A549 (cell line): ENCODE data around the gene PRKCD.

Experiments
- CBX8 ChIP-seq: fragments of 200-600 bp; sonication (generic); IDR thresholded peaks from 2 replicates; pipeline ENCODE4 v1.6.1; 2016
- EHF ChIP-seq: fragments of 250-450 bp; sonication (Bioruptor Pico); IDR thresholded peaks from 2 replicates; pipeline ENCODE4 v1.5.0; 2020; ENCODE audit warnings: mild to moderate bottlenecking
- EP300 ChIP-seq, 2 experiments: fragments of >200 bp; sonication (Bioruptor Twin); formaldehyde crosslinking; IDR thresholded peaks; 2 replicates in 1 of 2; 3 replicates in 1 of 2; pipeline ENCODE4 v1.6.1; 2016 to 2017
- FOSB ChIP-seq: fragments of 250-450 bp; sonication (Bioruptor Pico); IDR thresholded peaks from 2 replicates; pipeline ENCODE4 v1.5.0; 2020; ENCODE audit warnings: mild to moderate bottlenecking, moderate library complexity
- FOSL2 ChIP-seq, 2 experiments: fragments of 450-650 bp in 1 of 2; fragments of >200 bp in 1 of 2; sonication (Bioruptor Twin) in 1 of 2; formaldehyde crosslinking; IDR thresholded peaks; 2 replicates each; pipeline versions ENCODE4 v1.5.0 to v1.6.1; 2016 to 2020; ENCODE audit warnings: mild to moderate bottlenecking in 1 of 2, moderate library complexity in 1 of 2
- NPAS2 ChIP-seq: fragments of 250-450 bp; sonication (Bioruptor Pico); IDR thresholded peaks from 2 replicates; pipeline ENCODE4 v1.8.0; 2022; ENCODE audit warnings: mild to moderate bottlenecking, moderate library complexity, borderline replicate concordance
- NR3C1 ChIP-seq: fragments of >200 bp; sonication (Bioruptor Twin); formaldehyde crosslinking; IDR thresholded peaks from 3 replicates; pipeline ENCODE4 v1.6.1; 2017
- PHF8 ChIP-seq: fragments of 200-600 bp; sonication (generic); IDR thresholded peaks from 2 replicates; pipeline ENCODE4 v1.6.1; 2016; ENCODE audit warnings: low read depth, mild to moderate bottlenecking, antibody characterized with exemption, moderate library complexity, borderline replicate concordance
- POLR2A ChIP-seq: IDR thresholded peaks from 2 replicates; pipeline ENCODE4 v1.6.1; 2012; ENCODE audit warnings: mild to moderate bottlenecking, low read length
- RARB ChIP-seq: fragments of 250-450 bp; sonication (Bioruptor Pico); IDR thresholded peaks from 2 replicates; pipeline ENCODE4 v1.8.0; 2021; ENCODE audit warnings: mild to moderate bottlenecking, moderate library complexity
- RCOR1 ChIP-seq: fragments of 150-350 bp; IDR thresholded peaks from 2 replicates; pipeline ENCODE4 v1.6.1; 2014; ENCODE audit warnings: antibody characterized with exemption, low read length, low read depth
- ZSCAN20 ChIP-seq: fragments of 250-450 bp; sonication (Bioruptor Pico); IDR thresholded peaks from 2 replicates; pipeline ENCODE4 v1.8.0; 2022; ENCODE audit warnings: mild to moderate bottlenecking, moderate library complexity
- TF ChIP-seq, protein P1 (sequence below): fragments of >200 bp; sonication (Bioruptor Twin); formaldehyde crosslinking; IDR thresholded peaks from 3 replicates; pipeline ENCODE4 v1.5.1; 2016

DNA sequence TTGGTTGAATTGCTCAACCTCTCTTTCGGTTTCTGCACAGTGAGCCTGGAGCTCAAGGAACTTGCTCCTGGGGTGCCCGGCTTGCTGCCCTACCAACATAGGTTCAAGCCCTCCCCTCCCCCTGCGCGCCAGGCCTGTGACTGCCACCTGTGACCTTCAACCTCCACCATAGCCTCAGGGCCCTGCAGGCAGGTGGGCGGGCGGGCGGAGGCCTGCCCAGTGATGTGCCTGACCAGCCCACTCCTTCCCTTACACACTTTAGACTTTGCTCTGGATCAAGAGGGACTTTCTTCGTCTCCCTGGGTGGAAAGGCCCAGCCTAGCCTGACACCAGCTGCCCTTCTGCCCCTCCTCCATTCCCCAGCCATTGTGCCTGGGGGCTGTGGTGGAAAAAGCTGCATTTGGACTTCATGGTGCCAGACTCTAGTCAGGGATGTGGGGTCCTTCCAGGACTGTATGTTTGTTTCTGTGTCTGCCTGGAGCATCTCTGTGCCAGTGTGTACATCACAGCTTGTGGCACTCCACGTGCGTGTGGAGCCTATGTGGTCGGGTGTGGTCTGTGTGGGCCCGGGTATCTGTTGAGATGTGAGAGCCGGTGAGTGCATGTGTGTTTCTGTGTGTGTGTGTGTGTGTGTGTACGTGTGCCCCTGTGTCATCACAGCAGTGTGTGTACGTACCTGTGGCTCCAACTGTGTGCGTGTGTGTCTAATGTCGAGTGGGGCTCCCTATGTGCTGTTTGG is 9.5 kb downstream of the PRKCD start:
- no peak for TF ChIP-seq EP300 (IDR thresholded peaks at IDR 0.05)
- TF ChIP-seq, protein P1, sequence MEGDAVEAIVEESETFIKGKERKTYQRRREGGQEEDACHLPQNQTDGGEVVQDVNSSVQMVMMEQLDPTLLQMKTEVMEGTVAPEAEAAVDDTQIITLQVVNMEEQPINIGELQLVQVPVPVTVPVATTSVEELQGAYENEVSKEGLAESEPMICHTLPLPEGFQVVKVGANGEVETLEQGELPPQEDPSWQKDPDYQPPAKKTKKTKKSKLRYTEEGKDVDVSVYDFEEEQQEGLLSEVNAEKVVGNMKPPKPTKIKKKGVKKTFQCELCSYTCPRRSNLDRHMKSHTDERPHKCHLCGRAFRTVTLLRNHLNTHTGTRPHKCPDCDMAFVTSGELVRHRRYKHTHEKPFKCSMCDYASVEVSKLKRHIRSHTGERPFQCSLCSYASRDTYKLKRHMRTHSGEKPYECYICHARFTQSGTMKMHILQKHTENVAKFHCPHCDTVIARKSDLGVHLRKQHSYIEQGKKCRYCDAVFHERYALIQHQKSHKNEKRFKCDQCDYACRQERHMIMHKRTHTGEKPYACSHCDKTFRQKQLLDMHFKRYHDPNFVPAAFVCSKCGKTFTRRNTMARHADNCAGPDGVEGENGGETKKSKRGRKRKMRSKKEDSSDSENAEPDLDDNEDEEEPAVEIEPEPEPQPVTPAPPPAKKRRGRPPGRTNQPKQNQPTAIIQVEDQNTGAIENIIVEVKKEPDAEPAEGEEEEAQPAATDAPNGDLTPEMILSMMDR: no peak
- no peak for TF ChIP-seq POLR2A
- no peak for TF ChIP-seq NPAS2 (CRISPR knock-in tag)
- no peak for TF ChIP-seq EHF (CRISPR knock-in tag)
- TF ChIP-seq RCOR1: no peak
- TF ChIP-seq PHF8: no peak
- TF ChIP-seq RARB (CRISPR knock-in tag): no peak
- no peak for TF ChIP-seq FOSL2 (IDR thresholded peaks at IDR 0.05)
- TF ChIP-seq FOSL2 (CRISPR knock-in tag; IDR thresholded peaks at IDR 0.05): no peak
- no peak for TF ChIP-seq FOSB (CRISPR knock-in tag)
- no peak for TF ChIP-seq ZSCAN20 (CRISPR knock-in tag)
- TF ChIP-seq CBX8: no peak
- no peak for TF ChIP-seq NR3C1
